B cell (primary cell): Measurements from ENCODE around the gene MAGEA11. TPM values are rescaled to one million over a fixed set of nuclear protein-coding genes. Genes with fewer than 3 reads are reported as not detected.

Experiments
- ATAC-seq: fragments of 200-7000 bp; cut with Tn5 transposase; one replicate; pipeline ENCODE4 v1.10.0; 2021; ENCODE audit warnings: low read depth, mild to moderate bottlenecking, moderate number of reproducible peaks, moderate library complexity
- CTCF ChIA-PET: fragments of 350-600 bp; sonication (Branson Sonifier 250); formaldehyde crosslinking; loops from one replicate; lab custom pipeline; 2021; ENCODE audit warnings: antibody characterized with exemption, inconsistent platforms; lab: Charles Lee
- POLR2A ChIA-PET: fragments of 350-600 bp; sonication (Branson Sonifier 250); formaldehyde crosslinking; loops from one replicate; lab custom pipeline; 2021; ENCODE audit warnings: antibody characterized with exemption; lab: Charles Lee
- DNase-seq: peaks from one replicate; pipeline ENCODE4 v3.0.0; 2013
- H2AFZ ChIP-seq: 2 replicates; pipeline ENCODE4 v1.6.1; 2012; ENCODE audit warnings: mild to moderate bottlenecking, low read depth, low read length; ENCODE audit not compliant: insufficient read depth, poor library complexity, severe bottlenecking
- H3K27ac ChIP-seq, 2 donors: 1 replicate in 1 of 2; 2 replicates in 1 of 2; pipeline ENCODE4 v1.5.1; 2012 to 2013; ENCODE audit warnings: low read length in 2 of 2, mild to moderate bottlenecking in 2 of 2, moderate library complexity in 1 of 2
- H3K27me3 ChIP-seq, 4 experiments: fragments of 200-600 bp in 1 of 4; sonication (generic) in 1 of 4; replicated peaks in 1 of 4; 1 replicate in 2 of 4; 2 replicates in 2 of 4; pipeline versions ENCODE4 v1.6.1 to v1.7.0; 2013 to 2016; ENCODE audit warnings: low read length in 3 of 4, mild to moderate bottlenecking in 2 of 4, mixed read lengths in 1 of 4, moderate library complexity in 1 of 4; ENCODE audit not compliant: insufficient read depth in 4 of 4, control insufficient read depth in 3 of 4; ENCODE audit errors: control extremely low read depth in 1 of 4
- H3K36me3 ChIP-seq, 2 experiments: replicated peaks in 1 of 2; 1 replicate in 1 of 2; 2 replicates in 1 of 2; pipeline versions ENCODE4 v1.6.1 to v1.7.1; 2013; ENCODE audit warnings: low read length in 1 of 2; ENCODE audit not compliant: insufficient read depth in 2 of 2, control insufficient read depth in 1 of 2; ENCODE audit errors: control extremely low read depth in 1 of 2, extremely low read depth in 1 of 2
- H3K4me1 ChIP-seq, 2 donors: fragments of 200-600 bp in 1 of 2; sonication (generic) in 1 of 2; 1 replicate in 1 of 2; 2 replicates in 1 of 2; pipeline versions ENCODE4 v1.5.1 to v1.6.1; 2013 to 2017; ENCODE audit warnings: low read length in 2 of 2; ENCODE audit not compliant: control insufficient read depth in 2 of 2, insufficient read depth in 2 of 2
- H3K4me2 ChIP-seq: replicated peaks from 2 replicates; pipeline ENCODE3; 2012; ENCODE audit warnings: mild to moderate bottlenecking, low read depth, low read length; ENCODE audit not compliant: poor library complexity, severe bottlenecking
- H3K4me3 ChIP-seq, 5 experiments: fragments of 200-600 bp in 1 of 5; sonication (generic) in 1 of 5; 1 replicate in 3 of 5; 2 replicates in 2 of 5; pipeline versions ENCODE4 v1.5.1 to v1.7.0; 2011 to 2016; ENCODE audit warnings: low read length in 4 of 5, mild to moderate bottlenecking in 4 of 5, low read depth in 2 of 5, control low read depth in 1 of 5, moderate library complexity in 1 of 5; ENCODE audit not compliant: insufficient read depth in 1 of 5; ENCODE audit errors: control extremely low read depth in 1 of 5, extremely low read depth in 1 of 5
- H3K79me2 ChIP-seq: fragments of 200-600 bp; sonication (generic); one replicate; pipeline ENCODE4 v1.6.0; 2016; ENCODE audit warnings: low read length; ENCODE audit not compliant: control insufficient read depth, insufficient read depth
- H3K9ac ChIP-seq: fragments of 200-600 bp; sonication (generic); 2 replicates; pipeline ENCODE4 v1.6.1; 2017; ENCODE audit warnings: mild to moderate bottlenecking, low read length, moderate library complexity
- H3K9me3 ChIP-seq, 3 donors: one replicate each; pipeline versions ENCODE4 v1.6.1 to v1.7.1; 2013; ENCODE audit warnings: low read length in 2 of 3; ENCODE audit not compliant: control insufficient read depth in 2 of 3, insufficient read depth in 1 of 3; ENCODE audit errors: control extremely low read depth in 1 of 3
- H4K20me1 ChIP-seq: 2 replicates; pipeline ENCODE4 v1.6.0; 2012; ENCODE audit warnings: mild to moderate bottlenecking, low read length; ENCODE audit not compliant: insufficient read depth, control insufficient read depth, poor library complexity, severe bottlenecking
- H3K27ac Mint-ChIP-seq: one replicate; pipeline ENCODE4 v1.8.0; 2021; ENCODE audit warnings: mixed read lengths
- H3K27me3 Mint-ChIP-seq: one replicate; pipeline ENCODE4 v1.8.0; 2021; ENCODE audit warnings: mixed read lengths
- H3K4me1 Mint-ChIP-seq: one replicate; pipeline ENCODE4 v1.8.0; 2021; ENCODE audit warnings: mixed read lengths
- H3K4me3 Mint-ChIP-seq: one replicate; pipeline ENCODE4 v1.8.0; 2021; ENCODE audit warnings: mixed read lengths
- H3K9me3 Mint-ChIP-seq: one replicate; pipeline ENCODE4 v1.8.0; 2022; ENCODE audit warnings: mixed read lengths; ENCODE audit not compliant: insufficient read depth
- EZH2 ChIP-seq: IDR thresholded peaks from 2 replicates; pipeline ENCODE4 v1.6.1; 2012; ENCODE audit warnings: borderline replicate concordance, low read depth, mild to moderate bottlenecking, moderate library complexity, low read length; ENCODE audit not compliant: insufficient read depth, poor library complexity, severe bottlenecking
- WGBS: methylation state at CpG from one replicate; pipeline ENCODE4 v1.1.5; 2013; ENCODE audit warnings: missing lambda C conversion rate; ENCODE audit not compliant: insufficient coverage; 5-methylcytosine and 5-hydroxymethylcytosine counted together
- intact Hi-C: fragments of 100-400 bp; cut with micrococcal nuclease; formaldehyde crosslinking; loops from one replicate; pipeline ENCODE4 v1.10.0; 2022
- polyA plus RNA-seq: library from polyadenylated mRNA; depleted of rRNA; stranded (reverse); fragments of >200 nt; gene quantifications from 2 replicates; pipeline ENCODE4 v1.2.3, GENCODE V29; 2012
- total RNA-seq, 2 donors: library from RNA; stranded (reverse); fragments of 120-200 nt in 1 of 2; gene quantifications; 1 replicate in 1 of 2; 2 replicates in 1 of 2; pipeline versions ENCODE4 v1.2.3 to v1.2.4, GENCODE V29; 2013 to 2022
- TF ChIP-seq, protein P1 (sequence below): fragments of 200-600 bp; IDR thresholded peaks from one replicate; pipeline ENCODE4 v1.8.0; 2022; ENCODE audit warnings: antibody characterized with exemption, mild to moderate bottlenecking

Gene MAGEA11
- total and polyA plus RNA-seq, 2 donors (not counting 1 experiment from before 2014, with no cell fraction given) = not detected

DNA sequence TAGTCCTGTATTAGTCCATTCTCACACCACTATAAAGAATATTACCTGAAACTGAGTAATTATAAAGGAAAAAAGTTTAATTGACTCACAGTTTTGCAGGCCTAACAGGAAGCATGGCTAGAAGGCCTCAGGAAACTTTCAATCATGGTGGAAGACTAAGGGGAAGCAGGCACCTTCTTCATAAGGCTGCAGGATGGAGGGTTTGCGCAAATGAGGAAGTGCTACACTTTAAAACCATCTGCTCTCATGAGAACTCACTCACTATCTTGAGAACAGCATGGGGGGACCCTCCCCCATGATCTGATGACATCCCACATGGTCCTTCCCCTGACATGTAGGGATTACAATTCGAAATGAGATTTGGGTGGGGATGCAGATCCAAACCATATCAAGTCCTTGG lies 12.1 kb upstream of the MAGEA11 start:
- no peak for TF ChIP-seq EZH2
- TF ChIP-seq, protein P1, sequence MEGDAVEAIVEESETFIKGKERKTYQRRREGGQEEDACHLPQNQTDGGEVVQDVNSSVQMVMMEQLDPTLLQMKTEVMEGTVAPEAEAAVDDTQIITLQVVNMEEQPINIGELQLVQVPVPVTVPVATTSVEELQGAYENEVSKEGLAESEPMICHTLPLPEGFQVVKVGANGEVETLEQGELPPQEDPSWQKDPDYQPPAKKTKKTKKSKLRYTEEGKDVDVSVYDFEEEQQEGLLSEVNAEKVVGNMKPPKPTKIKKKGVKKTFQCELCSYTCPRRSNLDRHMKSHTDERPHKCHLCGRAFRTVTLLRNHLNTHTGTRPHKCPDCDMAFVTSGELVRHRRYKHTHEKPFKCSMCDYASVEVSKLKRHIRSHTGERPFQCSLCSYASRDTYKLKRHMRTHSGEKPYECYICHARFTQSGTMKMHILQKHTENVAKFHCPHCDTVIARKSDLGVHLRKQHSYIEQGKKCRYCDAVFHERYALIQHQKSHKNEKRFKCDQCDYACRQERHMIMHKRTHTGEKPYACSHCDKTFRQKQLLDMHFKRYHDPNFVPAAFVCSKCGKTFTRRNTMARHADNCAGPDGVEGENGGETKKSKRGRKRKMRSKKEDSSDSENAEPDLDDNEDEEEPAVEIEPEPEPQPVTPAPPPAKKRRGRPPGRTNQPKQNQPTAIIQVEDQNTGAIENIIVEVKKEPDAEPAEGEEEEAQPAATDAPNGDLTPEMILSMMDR = no peak
- no CpG with 5 or more reads among the region's 2 CpGs for WGBS
- intact Hi-C loops = no loop called here
- Histone ChIP-seq H4K20me1 (no peaks in the 10 kb centered on the region), H3K9ac (no peak overlapping the region), H3K79me2 (no peaks in the 10 kb centered on the region), H3K4me2 (no peak overlapping the region), H3K4me1 (no peaks in the 10 kb centered on the region), H3K9me3 (no peaks in the 10 kb centered on the region), H3K27me3 (no peaks in the 10 kb centered on the region), H3K27ac (no peak overlapping the region), H3K4me3 (no peak overlapping the region), H2AFZ (no peak overlapping the region), H3K36me3 (no peaks in the 10 kb centered on the region)
- ChIA-PET CTCF (no interaction called here), POLR2A (no interaction called here)
- H3K4me1 Mint-ChIP-seq = no peaks in the 10 kb centered on the region
- H3K27ac Mint-ChIP-seq = no peak overlapping the region
- ATAC-seq (no peak), DNase-seq (no peak)
- H3K9me3 Mint-ChIP-seq = no peaks in the 10 kb centered on the region
- peaks cover 4% of the 10 kb centered on the region for H3K27me3 Mint-ChIP-seq
- no peak overlapping the region for H3K4me3 Mint-ChIP-seq

DNA sequence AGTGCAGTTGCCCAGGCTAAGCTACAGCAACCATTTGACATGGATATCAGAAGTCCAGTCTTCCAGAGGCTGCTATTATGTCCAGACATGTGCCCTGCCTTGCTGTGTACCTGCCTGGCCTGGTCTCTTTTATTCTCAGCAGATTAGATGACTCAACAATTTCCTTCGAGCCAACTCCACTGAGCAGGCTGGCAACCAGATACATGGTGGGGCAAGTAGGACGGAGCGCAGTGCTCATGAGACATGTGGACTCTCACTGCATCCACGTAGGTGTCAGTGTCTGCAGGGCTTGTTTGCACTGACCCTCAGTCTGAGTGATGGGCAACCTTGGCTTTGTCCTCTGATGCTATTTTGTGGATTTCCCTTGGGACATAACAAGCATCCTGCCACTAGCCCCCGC lies 7.2 kb upstream of the MAGEA11 start:
- no peak overlapping the region for H3K4me3 ChIP-seq
- no peak overlapping the region for H3K27ac Mint-ChIP-seq
- H3K9me3 ChIP-seq = no peaks in the 10 kb centered on the region
- H3K9me3 Mint-ChIP-seq = no peaks in the 10 kb centered on the region
- H2AFZ ChIP-seq = no peak overlapping the region
- no peaks in the 10 kb centered on the region for H3K36me3 ChIP-seq
- no peaks in the 10 kb centered on the region for H3K4me1 ChIP-seq
- no peaks in the 10 kb centered on the region for H3K79me2 ChIP-seq
- H3K4me2 ChIP-seq = no peak overlapping the region
- no peaks in the 10 kb centered on the region for H4K20me1 ChIP-seq
- TF ChIP-seq, protein P1 = no peak
- TF ChIP-seq EZH2 = no peak
- no peak overlapping the region for H3K27ac ChIP-seq
- ChIA-PET POLR2A (no interaction called here), CTCF (no interaction called here)
- intact Hi-C loops = no loop called here
- H3K4me1 Mint-ChIP-seq = no peaks in the 10 kb centered on the region
- 92% methylated on average over 4 of the region's 5 CpGs for WGBS
- DNase-seq (no peak), ATAC-seq (no peak)
- H3K4me3 Mint-ChIP-seq = no peak overlapping the region
- H3K9ac ChIP-seq = no peak overlapping the region
- H3K27me3 ChIP-seq = no peaks in the 10 kb centered on the region
- peaks cover 4% of the 10 kb centered on the region for H3K27me3 Mint-ChIP-seq
